Mesothelial cell of epicardium (in vitro differentiated cells): ENCODE results near the gene RB1. TPM values are rescaled to one million over a fixed set of nuclear protein-coding genes. Genes with fewer than 3 reads are reported as not detected.

ENCODE experiments used
- DNase-seq, 2 experiments: peaks; one replicate each; pipeline ENCODE4 v3.0.0; 2021; ENCODE audit warnings: low spot score in 2 of 2; ENCODE audit not compliant: unreplicated experiment in 2 of 2
- H3K27ac Mint-ChIP-seq: 2 replicates; pipeline ENCODE4 v1.8.0; 2021; ENCODE audit warnings: mixed read lengths
- H3K27me3 Mint-ChIP-seq: 2 replicates; pipeline ENCODE4 v1.8.0; 2021; ENCODE audit warnings: low read depth, mixed read lengths
- H3K36me3 Mint-ChIP-seq: 2 replicates; pipeline ENCODE4 v1.8.0; 2021; ENCODE audit warnings: mixed read lengths
- H3K4me1 Mint-ChIP-seq: 2 replicates; pipeline ENCODE4 v1.8.0; 2021; ENCODE audit warnings: mixed read lengths
- H3K4me3 Mint-ChIP-seq: 2 replicates; pipeline ENCODE4 v1.8.0; 2021; ENCODE audit warnings: mild to moderate bottlenecking, moderate library complexity, mixed read lengths
- H3K9me3 Mint-ChIP-seq: 2 replicates; pipeline ENCODE4 v1.8.0; 2021; ENCODE audit warnings: mixed read lengths
- CTCF ChIP-seq: fragments of 200-600 bp; sonication (generic); IDR thresholded peaks from one replicate; pipeline ENCODE4 v1.5.0; 2021; ENCODE audit warnings: antibody characterized with exemption; ENCODE audit not compliant: unreplicated experiment
- total RNA-seq: library from RNA; stranded (reverse); gene quantifications from 3 replicates; pipeline ENCODE4 v1.2.1, GENCODE V29; 2021

RB1 gene
- total RNA-seq, 1 donor from 2014 or later: 34.7 TPM

- no peak overlapping the region for H3K27ac Mint-ChIP-seq
- H3K4me3 Mint-ChIP-seq: no peak overlapping the region
- DNase-seq: no peak
- no peaks in the 10 kb centered on the region for H3K4me1 Mint-ChIP-seq
- no peak for TF ChIP-seq CTCF
- H3K9me3 Mint-ChIP-seq: peaks cover 38% of the 10 kb centered on the region
- peaks cover 49% of the 10 kb centered on the region for H3K36me3 Mint-ChIP-seq
- H3K27me3 Mint-ChIP-seq: no peaks in the 10 kb centered on the region
These were observed 53.2 kb downstream of the RB1 start for GRCh38 chr13:48356750-48357149.

- no peak for TF ChIP-seq CTCF
- peaks cover 30% of the 10 kb centered on the region for H3K36me3 Mint-ChIP-seq
- H3K9me3 Mint-ChIP-seq: peaks cover 4% of the 10 kb centered on the region
- H3K27me3 Mint-ChIP-seq: no peaks in the 10 kb centered on the region
- no peak for DNase-seq
- H3K27ac Mint-ChIP-seq: no peak overlapping the region
- no peak overlapping the region for H3K4me3 Mint-ChIP-seq
- H3K4me1 Mint-ChIP-seq: no peaks in the 10 kb centered on the region
These were observed 66.4 kb downstream of the RB1 start for GRCh38 chr13:48369988-48370387.

GRCh38 chr13:48370815-48371214, 67.3 kb downstream of the RB1 start:
- Mint-ChIP-seq H3K36me3 (peaks cover 30% of the 10 kb centered on the region), H3K27me3 (no peaks in the 10 kb centered on the region), H3K27ac (no peak overlapping the region), H3K9me3 (peaks cover 7% of the 10 kb centered on the region), H3K4me1 (no peaks in the 10 kb centered on the region), H3K4me3 (no peak overlapping the region)
- no peak for DNase-seq
- TF ChIP-seq CTCF: no peak

- Mint-ChIP-seq H3K36me3 (peaks cover 42% of the 10 kb centered on the region), H3K27me3 (no peaks in the 10 kb centered on the region), H3K9me3 (peaks cover 7% of the 10 kb centered on the region), H3K4me1 (no peaks in the 10 kb centered on the region), H3K27ac (no peak overlapping the region), H3K4me3 (no peak overlapping the region)
- DNase-seq: no peak
- TF ChIP-seq CTCF: no peak
These were observed 74.3 kb downstream of the RB1 start for GRCh38 chr13:48377857-48378256.

- no peak for TF ChIP-seq CTCF
- Mint-ChIP-seq H3K36me3 (peaks cover 31% of the 10 kb centered on the region), H3K4me3 (no peak overlapping the region), H3K27ac (no peak overlapping the region), H3K9me3 (no peaks in the 10 kb centered on the region), H3K4me1 (peaks cover 10% of the 10 kb centered on the region), H3K27me3 (no peaks in the 10 kb centered on the region)
- DNase-seq: no peak
These were observed 77.0 kb downstream of the RB1 start for GRCh38 chr13:48380581-48380980.

- Mint-ChIP-seq H3K27me3 (no peaks in the 10 kb centered on the region), H3K4me1 (peaks cover 14% of the 10 kb centered on the region), H3K36me3 (peaks cover 27% of the 10 kb centered on the region), H3K4me3 (no peak overlapping the region), H3K9me3 (no peaks in the 10 kb centered on the region), H3K27ac (no peak overlapping the region)
- no peak for TF ChIP-seq CTCF
- no peak for DNase-seq
These were observed 79.8 kb downstream of the RB1 start for GRCh38 chr13:48383384-48383783.
